SK-N-SH (cell line): ENCODE data around the gene ATCAY. TPM values are rescaled to one million over a fixed set of nuclear protein-coding genes. Genes with fewer than 3 reads are reported as not detected.
"Not testable (repeated sequence)": the region's sequence is repeated elsewhere in the genome, so short reads cannot be mapped to it uniquely, and the experiment has no call there.

Experiments used
- CTCF ChIA-PET: fragments of 300-600, 350-600 bp; formaldehyde crosslinking; extraction: SDS; loops from one replicate; lab custom pipeline; 2021; lab: Yijun Ruan, JAX
- POLR2A ChIA-PET: fragments of 350-600 bp; sonication (Branson Sonifier 250); formaldehyde crosslinking; extraction: SDS; loops from one replicate; lab custom pipeline; 2020; ENCODE audit warnings: antibody characterized with exemption, inconsistent platforms; lab: Yijun Ruan, JAX
- DNase-seq: peaks from one replicate; pipeline ENCODE4 v3.0.0; 2012
- H2AFZ ChIP-seq: fragments of 200-600 bp; sonication (generic); 2 replicates; pipeline ENCODE4 v1.8.1; 2016; ENCODE audit warnings: antibody characterized with exemption, mild to moderate bottlenecking, low read depth
- H3F3A ChIP-seq: fragments of 200-600 bp; sonication (generic); replicated peaks from 2 replicates; pipeline ENCODE3; 2016; ENCODE audit warnings: antibody characterized with exemption, mild to moderate bottlenecking; ENCODE audit not compliant: insufficient read depth
- H3K27ac ChIP-seq, 2 experiments: fragments of 200-500 bp in 1 of 2; fragments of 200-600 bp in 1 of 2; sonication (Bioruptor generic) in 1 of 2; sonication (generic), shearing (Covaris generic) in 1 of 2; 2 replicates each; pipeline versions ENCODE4 v1.5.1 to v1.6.1; 2014 to 2016; ENCODE audit warnings: low read depth in 2 of 2, inconsistent platforms in 1 of 2, low read length in 1 of 2, mild to moderate bottlenecking in 1 of 2, mixed read lengths in 1 of 2
- H3K27me3 ChIP-seq: fragments of 200-600 bp; sonication (generic), shearing (Covaris generic); 2 replicates; pipeline ENCODE4 v1.6.1; 2016; ENCODE audit warnings: mixed run types; ENCODE audit not compliant: insufficient read depth
- H3K36me3 ChIP-seq, 2 experiments: fragments of 200-500 bp in 1 of 2; fragments of 200-600 bp in 1 of 2; sonication (Bioruptor generic) in 1 of 2; sonication (generic) in 1 of 2; replicated peaks in 1 of 2; 2 replicates each; pipeline versions ENCODE3 to v1.5.1; 2014 to 2016; ENCODE audit warnings: low read length in 1 of 2, mild to moderate bottlenecking in 1 of 2; ENCODE audit not compliant: insufficient read depth in 2 of 2, control insufficient read depth in 1 of 2
- H3K4me1 ChIP-seq, 2 experiments: fragments of 200-500 bp in 1 of 2; fragments of 200-600 bp in 1 of 2; sonication (Bioruptor generic) in 1 of 2; sonication (generic), shearing (Covaris generic) in 1 of 2; 2 replicates each; pipeline versions ENCODE4 v1.5.1 to v1.6.1; 2014 to 2016; ENCODE audit warnings: low read depth in 1 of 2, low read length in 1 of 2, mixed run types in 1 of 2; ENCODE audit not compliant: insufficient read depth in 2 of 2, control insufficient read depth in 1 of 2
- H3K4me2 ChIP-seq: fragments of 200-600 bp; sonication (generic), shearing (Covaris generic); 2 replicates; pipeline ENCODE4 v1.6.1; 2017; ENCODE audit warnings: mixed run types
- H3K4me3 ChIP-seq, 2 experiments: fragments of 200-500 bp in 1 of 2; fragments of 200-600 bp in 1 of 2; sonication (Bioruptor generic) in 1 of 2; sonication (generic), shearing (Covaris generic) in 1 of 2; 2 replicates each; pipeline versions ENCODE4 v1.5.1 to v1.8.1; 2014 to 2016; ENCODE audit warnings: low read depth in 2 of 2, inconsistent platforms in 1 of 2, low read length in 1 of 2, mild to moderate bottlenecking in 1 of 2, mixed read lengths in 1 of 2, moderate library complexity in 1 of 2
- H3K79me2 ChIP-seq: fragments of 200-600 bp; sonication (generic); 2 replicates; pipeline ENCODE4 v1.8.1; 2017; ENCODE audit warnings: mild to moderate bottlenecking; ENCODE audit not compliant: insufficient read depth
- H3K9ac ChIP-seq: fragments of 200-600 bp; sonication (generic); 2 replicates; pipeline ENCODE4 v1.6.1; 2017; ENCODE audit warnings: mixed run types
- H3K9me2 ChIP-seq: fragments of 200-600 bp; sonication (generic); 2 replicates; pipeline ENCODE4 v1.6.1; 2017; ENCODE audit warnings: mixed run types
- H3K9me3 ChIP-seq: fragments of 200-600 bp; sonication (generic); 2 replicates; pipeline ENCODE4 v1.6.1; 2017; ENCODE audit warnings: mixed run types, mild to moderate bottlenecking, moderate library complexity
- H4K20me1 ChIP-seq: fragments of 200-600 bp; sonication (generic); 2 replicates; pipeline ENCODE4 v1.6.1; 2017; ENCODE audit warnings: mild to moderate bottlenecking, mixed run types; ENCODE audit not compliant: insufficient read depth
- CHD2 ChIP-seq: fragments of 150-350 bp; IDR thresholded peaks from 2 replicates; pipeline ENCODE4 v1.6.1; 2018; ENCODE audit warnings: low read length; ENCODE audit not compliant: partially characterized antibody
- EP300 ChIP-seq, 2 experiments: IDR thresholded peaks; 2 replicates each; pipeline versions ENCODE4 v1.4.0 to v1.6.1; 2012; ENCODE audit warnings: borderline replicate concordance in 1 of 2, low read depth in 1 of 2, low read length in 1 of 2
- FOXJ3 ChIP-seq: sonication (generic); formaldehyde crosslinking; IDR thresholded peaks from 2 replicates; pipeline ENCODE4 v1.5.1; 2020; ENCODE audit warnings: mild to moderate bottlenecking, missing genetic modification reagents
- GABPA ChIP-seq: IDR thresholded peaks from 2 replicates; pipeline ENCODE4 v1.4.0; 2012; ENCODE audit warnings: low read depth, mild to moderate bottlenecking
- JUND ChIP-seq: IDR thresholded peaks from 2 replicates; pipeline ENCODE4 v1.4.0; 2012
- MEF2A ChIP-seq: IDR thresholded peaks from 2 replicates; pipeline ENCODE4 v1.4.0; 2012; ENCODE audit warnings: low read depth, borderline replicate concordance
- MXI1 ChIP-seq: IDR thresholded peaks from 2 replicates; pipeline ENCODE4 v1.6.1; 2012; ENCODE audit warnings: mild to moderate bottlenecking, low read depth, low read length, improper control_type of control experiment
- NFIC ChIP-seq: IDR thresholded peaks from 2 replicates; pipeline ENCODE4 v1.4.0; 2012; ENCODE audit warnings: borderline replicate concordance
- NRF1 ChIP-seq: IDR thresholded peaks from 2 replicates; pipeline ENCODE4 v1.6.1; 2012; ENCODE audit warnings: low read depth, mild to moderate bottlenecking, low read length
- RXRA ChIP-seq: IDR thresholded peaks from 2 replicates; pipeline ENCODE4 v1.4.0; 2012; ENCODE audit warnings: low read depth, mild to moderate bottlenecking, borderline replicate concordance
- SIN3A ChIP-seq: IDR thresholded peaks from 2 replicates; pipeline ENCODE4 v1.6.1; 2012; ENCODE audit warnings: low read depth, mild to moderate bottlenecking, low read length, moderate library complexity, borderline replicate concordance
- TCF12 ChIP-seq: IDR thresholded peaks from 2 replicates; pipeline ENCODE4 v1.4.0; 2012
- WGBS: methylation state at CpG from one replicate; pipeline ENCODE4 v1.1.6; 2017; ENCODE audit warnings: low lambda C conversion rate; 5-methylcytosine and 5-hydroxymethylcytosine counted together
- polyA plus RNA-seq, 3 experiments: library from polyadenylated mRNA; depleted of rRNA; stranded (reverse); fragments of >200 nt; gene quantifications; 2 replicates each; pipeline ENCODE4 v1.2.3, GENCODE V29; 2012
- TF ChIP-seq, protein P1 (sequence below): IDR thresholded peaks from 2 replicates; pipeline ENCODE4 v1.6.1; 2012; ENCODE audit warnings: mild to moderate bottlenecking, low read depth, low read length, moderate library complexity

ATCAY gene
- polyA plus RNA-seq, 1 of the 3 experiments (the other 2 are of a cell fraction) = 0.84 TPM

DNA sequence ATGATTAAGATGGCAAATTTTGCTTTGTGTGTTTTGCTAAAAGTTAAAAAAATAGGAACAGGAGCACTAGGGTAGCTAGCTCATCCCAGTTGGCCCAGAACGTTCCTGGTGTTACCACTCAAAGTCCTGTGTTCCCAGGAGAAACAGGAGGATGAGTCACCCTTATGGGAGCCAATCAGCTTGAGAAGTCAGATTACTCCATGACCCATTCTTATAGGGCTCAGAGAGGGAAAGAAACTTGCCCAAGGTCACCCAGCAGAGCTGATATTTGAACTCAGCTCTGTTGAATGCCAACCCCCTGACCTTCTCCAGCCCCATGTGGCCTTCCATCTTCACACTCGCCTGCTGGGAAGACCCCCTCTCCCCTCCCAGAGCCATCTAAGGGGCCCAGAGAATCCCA lies 65.4 kb downstream of the ATCAY start:
- TF ChIP-seq, protein P1, sequence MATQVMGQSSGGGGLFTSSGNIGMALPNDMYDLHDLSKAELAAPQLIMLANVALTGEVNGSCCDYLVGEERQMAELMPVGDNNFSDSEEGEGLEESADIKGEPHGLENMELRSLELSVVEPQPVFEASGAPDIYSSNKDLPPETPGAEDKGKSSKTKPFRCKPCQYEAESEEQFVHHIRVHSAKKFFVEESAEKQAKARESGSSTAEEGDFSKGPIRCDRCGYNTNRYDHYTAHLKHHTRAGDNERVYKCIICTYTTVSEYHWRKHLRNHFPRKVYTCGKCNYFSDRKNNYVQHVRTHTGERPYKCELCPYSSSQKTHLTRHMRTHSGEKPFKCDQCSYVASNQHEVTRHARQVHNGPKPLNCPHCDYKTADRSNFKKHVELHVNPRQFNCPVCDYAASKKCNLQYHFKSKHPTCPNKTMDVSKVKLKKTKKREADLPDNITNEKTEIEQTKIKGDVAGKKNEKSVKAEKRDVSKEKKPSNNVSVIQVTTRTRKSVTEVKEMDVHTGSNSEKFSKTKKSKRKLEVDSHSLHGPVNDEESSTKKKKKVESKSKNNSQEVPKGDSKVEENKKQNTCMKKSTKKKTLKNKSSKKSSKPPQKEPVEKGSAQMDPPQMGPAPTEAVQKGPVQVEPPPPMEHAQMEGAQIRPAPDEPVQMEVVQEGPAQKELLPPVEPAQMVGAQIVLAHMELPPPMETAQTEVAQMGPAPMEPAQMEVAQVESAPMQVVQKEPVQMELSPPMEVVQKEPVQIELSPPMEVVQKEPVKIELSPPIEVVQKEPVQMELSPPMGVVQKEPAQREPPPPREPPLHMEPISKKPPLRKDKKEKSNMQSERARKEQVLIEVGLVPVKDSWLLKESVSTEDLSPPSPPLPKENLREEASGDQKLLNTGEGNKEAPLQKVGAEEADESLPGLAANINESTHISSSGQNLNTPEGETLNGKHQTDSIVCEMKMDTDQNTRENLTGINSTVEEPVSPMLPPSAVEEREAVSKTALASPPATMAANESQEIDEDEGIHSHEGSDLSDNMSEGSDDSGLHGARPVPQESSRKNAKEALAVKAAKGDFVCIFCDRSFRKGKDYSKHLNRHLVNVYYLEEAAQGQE = no peak
- no peak for TF ChIP-seq NRF1
- TF ChIP-seq RXRA = no peak
- no peak for TF ChIP-seq MEF2A
- no peak for TF ChIP-seq SIN3A
- no peak for TF ChIP-seq MXI1
- TF ChIP-seq CHD2 = no peak
- TF ChIP-seq JUND = no peak
- no peak for TF ChIP-seq EP300 (IDR thresholded peaks at IDR 0.05; ENCODE audit: borderline replicate concordance in 1 of 2, low read depth in 1 of 2, low read length in 1 of 2)
- TF ChIP-seq GABPA = no peak
- TF ChIP-seq NFIC = no peak
- no peak for TF ChIP-seq TCF12
- TF ChIP-seq FOXJ3 (CRISPR knock-in tag) = no peak
- ChIA-PET POLR2A (interaction anchor here (1.2 kb wide), 2 partner anchors 12 to 40 kb away, joined by 3 to 4 read pairs; partner anchors contain the start of gene EEF2), CTCF (interaction anchor here (0.9 to 1.1 kb wide), 2 partner anchors 42 to 124 kb away, joined by 3 read pairs; no protein-coding TSS in a partner anchor)
- Histone ChIP-seq H2AFZ (no peak overlapping the region), H3K27me3 (no peaks in the 10 kb centered on the region), H3K79me2 (no peaks in the 10 kb centered on the region), H3F3A (no peaks in the 10 kb centered on the region), H3K4me2 (no peak overlapping the region), H3K9me2 (no peaks in the 10 kb centered on the region), H3K36me3 (no peaks in the 10 kb centered on the region), H3K9ac (no peak overlapping the region), H4K20me1 (no peaks in the 10 kb centered on the region), H3K9me3 (no peaks in the 10 kb centered on the region), H3K4me1 (no peaks in the 10 kb centered on the region), H3K4me3 (no peak overlapping the region), H3K27ac (no peak overlapping the region)
- no peak for DNase-seq
- WGBS = 14% methylated on average over 2 of the region's 2 CpGs

DNA sequence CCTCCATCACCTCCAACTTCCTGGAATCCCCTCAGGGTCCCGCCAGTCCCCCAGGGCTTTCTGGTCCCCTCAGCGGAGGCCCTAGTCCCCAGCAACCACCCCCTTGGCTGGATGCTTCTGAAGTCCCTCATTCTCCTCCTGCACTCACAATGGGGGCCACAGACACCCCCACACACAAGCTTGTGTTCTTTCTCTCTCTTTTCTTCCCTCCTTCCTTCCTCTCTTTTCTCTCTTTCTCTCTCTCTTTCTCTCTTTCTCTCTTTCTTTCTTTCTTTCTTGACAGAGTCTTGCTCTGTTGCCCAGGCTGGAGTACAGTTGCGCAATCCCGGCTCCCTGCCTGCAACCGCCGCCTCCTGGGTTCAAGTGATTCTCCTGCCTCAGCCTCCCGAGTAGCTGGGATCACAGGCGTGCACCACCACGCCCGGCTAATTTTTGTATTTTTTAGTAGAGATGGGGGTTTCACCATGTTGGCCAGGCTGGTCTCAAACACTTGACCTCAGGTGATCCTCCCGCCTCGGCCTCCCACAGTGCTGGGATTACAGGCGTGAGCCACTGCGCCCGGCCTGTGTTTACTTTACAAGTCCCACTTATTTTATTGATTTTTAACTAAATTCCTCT lies 66.9 kb downstream of the ATCAY start:
- H3K27me3 ChIP-seq, POLR2A ChIA-PET, H3K9me2 ChIP-seq, H3K9me3 ChIP-seq, H3F3A ChIP-seq, H3K27ac ChIP-seq, H3K4me2 ChIP-seq, H3K4me3 ChIP-seq, H4K20me1 ChIP-seq, H3K9ac ChIP-seq, H2AFZ ChIP-seq, DNase-seq, H3K79me2 ChIP-seq, H3K4me1 ChIP-seq, H3K36me3 ChIP-seq: not testable (repeated sequence)
- CTCF ChIA-PET = interaction anchor here (0.7 kb wide), 1 partner anchor 59 kb away, joined by 3 read pairs; no protein-coding TSS in a partner anchor
- WGBS = 77% methylated on average over 15 of the region's 15 CpGs
